CD4-positive, alpha-beta T cell treated with Interleukin-1 beta for 1 hour (primary cell): ENCODE measurements around the gene RASSF5.
A peak's percentile ranks its signal among the peaks of the same experiment; 100 is the strongest.

Experiments
- DNase-seq, 2 donors: peaks; one replicate each; pipeline ENCODE4 v3.0.0-alpha.2; 2020 to 2022

RASSF5 gene, protein sequence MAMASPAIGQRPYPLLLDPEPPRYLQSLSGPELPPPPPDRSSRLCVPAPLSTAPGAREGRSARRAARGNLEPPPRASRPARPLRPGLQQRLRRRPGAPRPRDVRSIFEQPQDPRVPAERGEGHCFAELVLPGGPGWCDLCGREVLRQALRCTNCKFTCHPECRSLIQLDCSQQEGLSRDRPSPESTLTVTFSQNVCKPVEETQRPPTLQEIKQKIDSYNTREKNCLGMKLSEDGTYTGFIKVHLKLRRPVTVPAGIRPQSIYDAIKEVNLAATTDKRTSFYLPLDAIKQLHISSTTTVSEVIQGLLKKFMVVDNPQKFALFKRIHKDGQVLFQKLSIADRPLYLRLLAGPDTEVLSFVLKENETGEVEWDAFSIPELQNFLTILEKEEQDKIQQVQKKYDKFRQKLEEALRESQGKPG

DNA sequence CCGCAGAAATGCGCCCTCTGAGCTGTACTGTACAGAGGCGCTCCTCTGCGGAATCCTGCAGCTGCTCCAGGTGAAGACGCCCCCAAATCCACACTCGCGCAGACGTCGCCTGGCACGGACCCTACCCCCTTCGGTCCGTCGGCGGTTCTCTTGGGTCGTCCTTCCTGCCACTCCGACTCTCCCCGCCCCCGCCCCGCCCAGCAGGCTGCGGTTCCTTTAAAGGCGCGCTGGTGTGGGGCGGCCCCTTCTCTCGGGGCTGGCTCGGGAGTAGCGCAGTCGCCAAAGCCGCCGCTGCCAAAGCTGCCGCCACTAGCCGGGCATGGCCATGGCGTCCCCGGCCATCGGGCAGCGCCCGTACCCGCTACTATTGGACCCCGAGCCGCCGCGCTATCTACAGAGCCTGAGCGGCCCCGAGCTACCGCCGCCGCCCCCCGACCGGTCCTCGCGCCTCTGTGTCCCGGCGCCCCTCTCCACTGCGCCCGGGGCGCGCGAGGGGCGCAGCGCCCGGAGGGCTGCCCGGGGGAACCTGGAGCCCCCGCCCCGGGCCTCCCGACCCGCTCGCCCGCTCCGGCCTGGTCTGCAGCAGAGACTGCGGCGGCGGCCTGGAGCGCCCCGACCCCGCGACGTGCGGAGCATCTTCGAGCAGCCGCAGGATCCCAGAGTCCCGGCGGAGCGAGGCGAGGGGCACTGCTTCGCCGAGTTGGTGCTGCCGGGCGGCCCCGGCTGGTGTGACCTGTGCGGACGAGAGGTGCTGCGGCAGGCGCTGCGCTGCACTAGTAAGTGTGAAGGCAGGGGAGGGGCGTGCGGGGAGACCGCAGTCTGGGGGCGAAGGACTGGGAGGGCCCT is at the start of gene RASSF5:
RASSF5 (plus strand) TSS at position 248 of the 846 bp plus-strand sequence; CDS start at position 320, 72 bp downstream.
- DNase-seq, result peak; percentile 83

DNA sequence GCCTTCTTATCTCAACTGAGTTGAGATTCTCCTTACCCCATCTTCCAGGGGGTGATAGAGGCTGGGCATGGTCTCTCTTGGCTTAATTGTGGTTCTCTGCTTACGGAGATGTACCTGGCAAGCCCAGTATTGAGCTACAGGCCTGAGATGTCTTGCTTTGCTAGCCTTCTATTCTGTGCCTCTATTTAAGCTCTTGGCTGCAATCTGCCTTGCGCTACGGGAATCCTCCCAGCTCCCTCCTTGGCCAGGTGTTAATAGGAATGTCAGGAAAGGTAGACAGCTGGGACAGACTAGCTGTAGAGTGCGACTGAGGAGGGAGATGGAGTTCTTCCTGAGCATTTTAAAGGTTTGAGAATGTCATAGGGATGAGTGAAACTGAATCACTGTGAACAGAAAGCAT is 47.6 kb upstream of the RASSF5 start:
- DNase-seq, result no peak

DNA sequence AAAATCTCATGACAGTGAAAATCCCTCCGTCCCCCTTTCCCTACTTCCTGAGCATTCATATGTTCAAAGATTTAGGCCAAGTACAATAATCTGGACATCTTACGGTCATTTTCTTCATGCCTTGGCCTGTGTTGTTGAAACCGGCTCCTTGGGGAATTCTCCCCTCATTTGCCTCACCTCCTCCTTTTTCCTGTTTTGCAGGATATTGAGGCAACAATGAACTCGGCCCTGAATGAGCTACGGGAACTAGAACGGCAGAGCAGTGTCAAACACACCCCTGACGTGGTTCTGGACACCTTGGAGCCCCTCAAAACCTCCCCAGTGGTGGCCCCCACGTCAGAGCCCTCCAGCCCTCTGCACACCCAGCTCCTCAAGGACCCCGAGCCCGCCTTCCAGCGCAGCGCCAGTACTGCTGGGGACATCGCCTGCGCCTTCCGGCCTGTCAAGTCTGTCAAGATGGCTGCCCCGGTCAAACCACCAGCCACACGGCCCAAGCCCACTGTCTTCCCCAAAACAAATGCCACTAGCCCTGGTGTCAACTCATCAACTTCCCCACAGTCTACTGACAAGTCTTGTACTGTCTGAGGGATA is 46.4 kb upstream of the RASSF5 start:
- DNase-seq, result no peak

DNA sequence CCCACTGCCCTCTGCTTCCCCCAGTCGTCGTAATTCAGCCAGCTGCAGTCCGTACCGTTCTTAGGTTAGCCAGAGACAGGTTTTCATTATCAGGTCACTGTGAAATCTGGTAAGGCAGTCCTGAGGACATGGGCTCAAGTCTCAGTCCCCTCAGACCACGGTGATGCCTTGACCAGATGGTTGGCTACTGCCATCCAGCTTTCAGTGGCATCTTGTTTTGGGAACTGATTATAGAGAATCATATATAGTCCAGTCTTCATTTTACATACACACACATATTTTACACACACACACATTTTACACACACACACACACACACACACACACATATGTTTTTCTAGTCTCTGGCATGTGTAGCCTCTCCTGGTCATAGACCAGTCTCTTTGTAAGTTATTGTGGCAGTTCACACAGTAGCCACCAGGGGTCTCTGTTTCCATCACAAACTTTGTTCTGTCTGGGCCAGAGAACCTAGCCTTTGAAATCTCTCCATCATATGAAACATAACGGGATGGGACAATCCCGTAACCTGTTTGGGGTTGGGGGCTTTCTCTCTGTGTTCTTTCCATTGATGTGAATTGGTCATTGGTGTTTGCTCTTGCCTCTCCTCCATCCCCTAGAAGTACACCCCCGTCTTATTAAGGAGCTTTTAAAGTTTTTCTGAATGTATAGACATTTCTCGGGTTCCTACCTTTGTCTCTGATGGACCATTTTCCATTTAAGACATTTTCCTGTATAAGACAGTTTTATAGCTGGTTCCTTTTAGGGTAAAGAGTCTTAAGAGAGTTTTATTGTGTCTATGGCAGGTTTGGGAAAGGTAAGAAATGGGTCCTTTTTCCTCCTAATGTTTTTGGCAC is 45.5 kb upstream of the RASSF5 start:
- DNase-seq, result peak; percentile 70 to 83

DNA sequence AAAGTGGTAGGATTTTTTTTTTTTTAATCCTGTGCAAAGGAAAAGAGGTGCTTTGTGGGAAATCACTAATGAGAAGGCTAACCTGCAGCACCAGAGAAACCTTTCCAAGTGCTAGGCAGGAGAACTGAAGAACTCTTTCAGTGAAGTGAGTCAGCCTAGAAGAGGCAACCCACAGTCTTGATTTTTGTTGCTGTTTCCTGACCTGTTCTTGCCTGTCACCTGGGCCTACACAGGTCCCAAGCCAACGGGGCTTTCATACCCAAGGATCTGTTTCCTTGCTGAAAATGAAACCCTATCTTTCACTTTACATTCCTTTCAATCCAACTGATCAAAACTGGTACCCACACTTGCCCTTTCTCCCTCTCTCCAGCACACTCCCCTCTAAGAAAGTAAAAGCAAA is 44.2 kb upstream of the RASSF5 start:
- DNase-seq, result no peak

DNA sequence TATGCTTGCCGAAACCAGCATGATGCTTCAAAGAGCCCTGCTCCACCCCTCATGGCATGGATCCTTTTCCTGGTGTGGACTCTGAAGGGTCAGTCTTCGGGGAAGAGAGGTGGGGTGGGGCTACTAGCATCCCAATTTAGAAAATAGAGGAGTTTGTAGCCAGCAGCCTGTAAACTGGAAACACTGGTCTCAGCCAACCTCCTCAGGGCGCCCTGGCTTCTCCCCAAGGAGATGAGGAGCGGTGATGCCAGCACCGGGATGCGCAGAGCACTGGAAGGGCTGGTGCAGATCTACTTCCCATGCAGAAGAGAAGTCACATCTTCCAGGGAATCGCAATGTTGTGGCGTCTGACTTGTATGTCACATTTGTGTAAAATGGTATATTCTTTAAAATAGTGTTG is 43.4 kb upstream of the RASSF5 start:
- no peak for DNase-seq

DNA sequence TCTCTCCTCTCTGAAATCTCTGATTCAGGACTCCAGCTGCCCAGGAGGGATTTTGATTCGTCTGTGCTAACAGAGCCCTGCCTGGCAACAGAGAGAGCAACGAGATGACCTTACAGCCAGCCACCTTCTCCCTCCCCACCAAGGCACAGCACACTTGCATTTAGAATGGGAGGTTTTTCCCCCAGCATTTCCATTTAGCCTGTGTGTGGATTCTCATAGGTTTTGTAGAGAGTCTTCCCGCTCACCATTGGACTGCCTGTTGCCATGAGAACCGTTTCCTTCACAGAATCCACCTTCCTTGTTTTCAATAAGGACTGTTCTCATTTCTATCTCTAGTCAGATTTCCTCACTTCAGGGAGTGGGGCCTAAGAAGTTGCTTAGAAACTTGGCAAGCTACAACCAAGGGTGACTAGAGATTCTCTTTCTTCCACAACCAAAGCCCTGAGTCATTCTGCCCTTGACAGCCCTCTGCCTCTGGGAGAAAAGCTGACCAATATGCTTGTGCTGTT is 42.8 kb upstream of the RASSF5 start:
- peak in 1 of 2 donors; percentile 37 for DNase-seq

DNA sequence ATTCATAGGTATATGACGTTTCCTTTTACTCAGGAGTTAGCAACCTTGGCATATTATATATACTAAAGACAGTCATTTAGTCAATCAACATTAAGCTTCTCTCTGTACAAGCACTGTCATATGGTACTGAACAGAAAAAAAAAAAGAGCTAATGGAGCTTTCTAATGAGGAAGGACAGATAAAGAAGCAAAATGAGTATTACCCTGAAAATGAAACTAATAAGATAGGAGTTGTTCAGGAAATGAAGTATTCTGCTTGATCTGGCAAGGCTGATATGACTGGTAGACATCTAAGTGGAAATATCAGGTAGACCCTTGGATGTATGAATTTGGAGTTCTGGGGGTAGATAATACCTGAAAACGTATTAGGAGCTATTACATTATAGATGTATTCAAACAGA is 41.4 kb upstream of the RASSF5 start:
- no peak for DNase-seq

DNA sequence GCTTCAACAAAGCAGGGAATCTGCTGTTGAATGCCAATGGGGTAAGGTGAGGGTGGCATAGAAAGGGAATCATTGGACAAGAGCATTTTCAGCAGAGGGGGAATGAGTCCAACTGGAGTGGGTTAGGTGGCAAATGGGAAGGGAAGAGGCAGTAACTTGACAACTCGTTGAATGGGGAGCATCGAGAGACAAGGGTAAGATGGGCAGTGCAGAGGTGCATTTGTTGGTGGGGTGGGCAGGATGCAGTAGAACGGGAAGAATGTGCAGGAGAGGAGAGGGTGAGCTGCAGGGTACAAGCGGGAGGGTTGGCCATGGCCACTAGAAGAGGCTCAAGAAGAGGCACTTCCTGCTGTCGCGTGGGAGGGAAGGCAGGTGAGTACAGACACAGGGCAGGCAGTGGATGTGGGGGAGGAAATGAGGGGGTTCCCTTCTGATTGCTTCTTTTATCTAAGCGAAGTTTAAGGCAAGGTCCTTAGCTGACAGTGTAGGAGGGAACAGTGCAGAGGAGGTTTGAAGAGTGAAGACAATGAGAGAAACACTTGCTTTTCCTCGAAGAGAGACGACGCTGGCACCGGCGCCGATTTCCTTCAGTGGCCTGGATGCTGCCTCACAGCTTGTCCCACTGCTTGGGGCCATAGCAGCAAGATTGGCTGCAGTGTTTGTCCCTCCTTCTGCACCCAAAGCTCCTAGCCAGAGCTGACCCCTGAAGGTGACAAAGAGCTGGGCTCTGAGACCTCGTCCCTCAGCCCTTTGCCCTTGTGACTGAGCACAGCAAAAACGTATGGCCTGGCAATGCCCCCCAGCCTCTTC is 40.3 kb upstream of the RASSF5 start:
- no peak for DNase-seq

DNA sequence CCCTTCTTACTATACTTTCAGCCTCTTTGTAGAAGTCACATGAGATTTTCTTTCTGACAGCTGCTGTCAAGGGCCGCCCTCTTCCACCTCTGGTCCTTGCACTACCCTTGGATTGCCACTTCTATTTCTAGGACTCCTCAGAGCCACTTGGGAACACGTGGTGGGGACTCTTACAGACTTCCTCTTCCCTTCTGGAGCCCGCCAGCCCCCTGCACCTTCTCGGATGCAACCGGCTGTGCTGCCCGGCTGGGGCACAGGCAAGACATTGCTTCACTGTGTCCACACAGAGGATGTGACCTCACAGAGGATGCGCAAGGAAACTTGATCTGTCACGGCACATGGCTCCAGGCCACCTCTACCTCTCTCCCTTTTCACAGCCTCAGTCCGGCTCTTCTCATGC is 39.4 kb upstream of the RASSF5 start:
- peak; percentile 35 to 83 for DNase-seq

DNA sequence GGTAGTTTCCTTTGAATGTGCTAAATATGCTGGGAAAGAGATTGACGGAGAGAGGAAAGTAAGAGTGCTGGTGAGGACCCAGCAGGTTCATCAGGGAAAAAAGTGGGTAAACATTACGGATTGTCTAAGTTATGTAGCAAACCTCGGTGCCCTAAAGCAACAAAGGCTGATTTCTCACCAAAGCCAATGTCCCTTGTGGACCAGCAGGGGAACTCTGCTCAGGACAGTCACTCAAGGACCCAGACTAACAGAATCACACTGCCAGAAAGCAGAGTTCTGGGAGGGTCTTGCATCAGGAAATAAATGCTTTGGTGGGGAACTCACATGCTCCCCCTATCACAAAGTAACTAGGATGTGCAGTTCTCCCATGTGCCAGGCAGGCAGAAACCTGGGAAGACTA is 38.8 kb upstream of the RASSF5 start:
- no peak for DNase-seq

DNA sequence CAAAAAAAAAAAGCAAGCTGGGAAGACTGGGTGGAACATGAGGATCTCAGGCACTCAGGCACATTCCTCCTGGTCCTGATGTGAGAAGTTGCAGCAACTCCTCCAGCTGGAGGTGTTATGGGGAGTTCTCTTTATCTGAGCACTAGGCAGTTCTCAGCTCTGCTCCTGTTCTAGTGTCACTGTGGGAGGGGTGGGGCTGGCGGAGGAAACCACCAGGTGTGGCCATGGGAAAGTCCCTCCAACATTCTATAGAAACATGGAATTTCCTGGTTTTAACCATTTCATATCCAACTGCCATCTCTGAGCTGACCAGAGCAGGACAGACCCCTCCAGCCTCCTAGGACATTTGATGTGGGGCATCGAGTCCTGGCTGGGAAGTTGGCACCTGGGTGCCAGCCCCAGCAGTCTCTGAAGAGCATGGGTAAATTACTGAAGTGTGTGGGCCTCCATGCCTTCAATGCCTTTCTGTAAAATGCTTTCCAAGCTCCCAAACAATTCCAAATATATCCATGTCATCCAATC is 37.9 kb upstream of the RASSF5 start:
- DNase-seq, result peak; percentile 16 to 56

DNA sequence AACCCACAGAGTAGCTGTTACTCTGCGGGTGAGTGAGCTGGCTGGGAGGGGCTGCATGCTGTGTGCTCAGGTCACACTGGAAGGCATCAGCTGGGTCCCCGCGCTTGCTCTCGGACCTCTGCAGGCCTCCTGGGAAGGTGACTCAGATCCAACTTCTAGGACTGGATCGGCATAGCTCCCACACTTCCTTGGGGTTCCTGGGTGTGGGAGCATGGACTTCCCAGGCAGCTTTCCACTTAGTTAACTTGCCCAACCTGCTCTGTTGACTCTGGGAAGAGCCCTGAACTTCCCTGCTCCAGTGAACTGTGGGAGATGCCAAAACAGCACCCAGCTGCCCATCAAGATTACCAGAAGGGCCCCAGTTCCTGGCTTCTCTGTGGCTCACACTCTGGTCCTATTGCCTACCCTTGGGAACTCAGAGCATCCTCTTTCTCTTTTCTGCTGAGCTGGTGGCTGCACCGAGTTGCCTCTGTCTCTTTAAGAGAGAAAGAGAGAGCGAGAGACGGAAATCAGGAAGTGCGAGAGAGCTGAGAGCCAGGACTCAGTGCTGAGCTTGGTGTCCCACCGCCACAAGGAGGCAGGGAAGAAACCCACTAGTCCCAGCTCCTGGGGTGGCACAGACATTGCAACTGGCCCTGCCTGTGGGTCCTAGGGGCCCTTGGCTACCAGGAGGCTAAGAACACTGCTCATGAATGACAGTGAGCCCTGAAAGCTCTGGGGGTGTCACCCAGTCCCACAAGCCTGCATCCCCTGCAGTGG is 37.2 kb upstream of the RASSF5 start, which contains the start of gene IKBKE:
IKBKE (plus strand) TSS at position 544 of the 759 bp plus-strand sequence. CDS start 2,752 bp downstream, outside the sequence.
- peak; percentile 51 to 57 for DNase-seq

DNA sequence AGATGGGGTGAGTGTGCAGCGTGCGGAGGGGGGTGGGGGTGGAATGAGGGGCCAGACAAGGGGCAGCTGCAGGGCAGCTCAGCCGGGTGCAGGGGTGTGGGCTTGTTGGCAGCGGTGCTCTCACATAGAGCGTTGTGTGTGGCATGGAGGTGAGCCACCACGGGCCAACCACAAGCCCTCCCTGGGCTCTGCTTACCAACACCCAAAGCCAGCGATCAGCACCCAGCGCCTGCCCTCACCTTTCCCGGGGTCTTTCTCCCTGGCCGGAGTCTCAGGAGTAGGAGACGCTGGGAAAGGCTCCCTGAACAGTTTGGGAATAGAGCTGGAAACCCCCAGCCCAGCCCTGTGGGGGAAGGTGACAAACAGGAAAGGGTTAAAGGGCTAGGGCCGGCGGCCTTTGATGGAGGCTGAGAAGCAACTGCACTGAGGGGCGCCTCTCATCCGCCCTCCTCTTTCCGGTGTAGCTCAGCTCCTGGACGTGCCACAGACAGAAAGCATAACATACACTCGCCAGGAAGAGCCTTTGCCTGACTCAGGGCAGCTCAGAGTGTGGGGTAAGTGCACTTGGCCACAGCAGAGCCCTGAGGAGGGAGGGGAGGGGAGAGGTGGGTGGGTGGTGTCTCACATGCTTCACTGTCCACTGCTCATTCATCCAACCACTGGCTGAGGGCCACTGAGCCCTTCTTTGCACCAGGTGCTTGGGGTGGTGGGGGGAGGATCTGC is 36.5 kb upstream of the RASSF5 start:
- DNase-seq, result peak; percentile 35 to 40

DNA sequence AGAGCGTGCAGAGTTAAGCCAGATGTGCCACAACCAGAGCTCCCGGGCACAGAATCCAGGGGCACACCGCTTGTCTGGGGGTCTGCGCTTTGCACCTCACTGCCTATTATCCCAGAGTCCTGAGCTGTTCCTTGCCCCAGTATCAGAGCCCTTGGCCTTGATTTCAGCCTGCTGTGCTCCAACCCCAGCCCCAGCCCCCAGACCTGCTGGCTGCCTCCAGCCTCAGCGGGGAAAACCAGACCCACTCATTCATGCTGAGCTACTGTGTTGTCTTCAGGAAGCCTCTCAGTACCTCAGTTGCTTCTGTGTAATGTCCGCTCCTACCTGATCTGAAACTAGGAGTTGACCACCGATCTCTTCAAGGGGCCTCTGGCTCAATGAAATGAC is 35.9 kb upstream of the RASSF5 start:
- DNase-seq, result no peak

DNA sequence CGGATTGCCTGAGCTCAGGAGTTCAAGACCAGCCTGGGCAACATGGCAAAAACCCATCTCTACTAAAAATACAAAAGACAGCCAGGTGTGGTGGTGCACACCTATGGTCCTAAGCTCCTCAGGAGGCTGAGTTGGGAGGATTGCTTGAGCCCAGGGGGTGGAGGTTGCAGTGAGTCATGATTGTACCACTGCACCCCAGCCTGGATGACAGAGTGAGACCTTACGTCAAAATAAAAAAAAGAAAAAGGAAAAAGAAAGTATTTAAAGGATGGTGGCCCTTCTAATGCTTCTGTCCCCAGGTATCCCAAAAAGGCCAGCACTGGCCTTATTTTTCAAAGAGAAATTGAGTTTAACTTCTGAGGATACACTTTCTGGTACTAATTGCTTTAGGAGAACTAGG is 35.3 kb upstream of the RASSF5 start:
- DNase-seq, result no peak

DNA sequence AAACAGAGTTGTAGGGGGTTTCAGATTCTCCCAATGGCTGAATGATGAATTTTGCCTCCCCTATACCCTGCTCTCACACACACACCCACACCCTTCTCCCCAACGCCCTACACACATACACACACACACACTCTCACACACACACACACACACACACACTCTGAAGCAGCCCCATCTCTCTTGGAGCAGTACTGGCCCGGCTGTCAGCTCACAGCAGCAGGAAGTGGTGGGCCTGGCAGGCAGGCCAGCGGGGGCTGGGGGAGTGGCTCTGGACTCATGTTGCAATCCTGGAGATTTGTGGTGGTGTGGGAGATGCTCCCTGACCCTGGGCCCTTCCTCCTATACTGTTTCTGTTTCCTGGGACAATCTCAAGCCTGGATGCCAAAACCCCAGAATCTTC is 34.9 kb upstream of the RASSF5 start:
- peak; percentile 40 to 72 for DNase-seq

DNA sequence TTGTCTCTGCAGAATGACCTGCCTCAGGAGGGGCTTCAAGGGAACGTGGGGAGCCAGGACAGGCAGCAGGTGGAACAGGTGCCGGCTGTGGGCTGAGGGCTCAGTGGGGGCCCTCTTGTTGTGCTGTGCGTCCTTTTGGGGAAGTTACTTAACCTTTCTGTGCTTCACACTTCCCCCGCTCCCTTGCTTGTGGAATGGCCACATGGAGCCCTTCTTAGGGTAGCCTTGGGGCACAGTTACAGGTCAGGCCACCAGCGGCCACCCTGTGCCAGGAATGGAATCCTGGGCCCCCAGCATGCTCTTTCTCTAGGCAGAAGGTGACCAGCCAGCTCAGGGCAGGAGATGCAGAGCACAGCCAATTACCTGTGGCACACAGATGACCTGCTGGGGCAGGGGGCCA is 34.4 kb upstream of the RASSF5 start:
- DNase-seq, result no peak

DNA sequence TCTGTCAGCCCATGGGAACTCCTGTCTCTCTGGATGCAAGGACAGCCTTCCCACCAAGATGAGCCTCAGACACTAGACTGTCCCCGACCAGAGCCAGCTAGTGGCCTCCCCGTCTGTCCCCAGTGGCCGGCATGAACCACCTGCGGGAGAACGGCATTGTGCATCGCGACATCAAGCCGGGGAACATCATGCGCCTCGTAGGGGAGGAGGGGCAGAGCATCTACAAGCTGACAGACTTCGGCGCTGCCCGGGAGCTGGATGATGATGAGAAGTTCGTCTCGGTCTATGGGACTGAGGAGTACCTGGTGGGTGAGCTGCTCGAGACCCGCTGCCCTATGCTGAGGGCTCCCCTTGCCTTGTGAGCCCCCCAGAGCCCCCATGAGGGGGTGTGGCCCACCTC is 31.3 kb upstream of the RASSF5 start:
- DNase-seq, result no peak

DNA sequence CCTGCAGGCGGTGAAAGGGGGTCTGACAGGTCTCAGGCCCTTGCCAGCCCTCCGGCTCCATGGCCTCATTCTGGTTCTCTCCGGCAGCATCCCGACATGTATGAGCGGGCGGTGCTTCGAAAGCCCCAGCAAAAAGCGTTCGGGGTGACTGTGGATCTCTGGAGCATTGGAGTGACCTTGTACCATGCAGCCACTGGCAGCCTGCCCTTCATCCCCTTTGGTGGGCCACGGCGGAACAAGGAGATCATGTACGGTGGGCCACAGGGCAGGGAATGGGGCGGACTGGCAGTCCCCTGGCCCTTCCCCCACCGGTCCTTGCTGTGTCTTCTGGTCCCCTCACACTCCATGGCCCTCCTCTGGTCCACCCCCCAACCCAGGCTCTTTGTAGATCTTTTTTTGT is 30.7 kb upstream of the RASSF5 start:
- no peak for DNase-seq
